HCT116 (cell line): ENCODE measurements around the gene CCL7. TPM values are rescaled to one million over a fixed set of nuclear protein-coding genes. Genes with fewer than 3 reads are reported as not detected.

Experiments used
- ATAC-seq: fragments of 200-7000 bp; cut with Tn5 transposase; 2 replicates; pipeline ENCODE4 v1.9.1; 2020; ENCODE audit warnings: mild to moderate bottlenecking, moderate library complexity
- BruUV-seq: library from RNA; stranded (reverse); fragments of 400-500 nt; replicated peaks from 2 replicates; lab custom pipeline; 2021; lab: Mats Ljungman, UMichigan
- CTCF ChIA-PET: fragments of 300-600 bp; sonication (Branson Sonifier 250); formaldehyde crosslinking; loops from one replicate; lab custom pipeline; 2021; ENCODE audit warnings: antibody characterized with exemption; lab: Charles Lee
- POLR2A ChIA-PET: fragments of 300-600, 350-600 bp; sonication (Branson Sonifier 250); formaldehyde crosslinking; loops from one replicate; lab custom pipeline; 2021; ENCODE audit warnings: antibody characterized with exemption; lab: Charles Lee
- RAD21 ChIA-PET, 2 experiments: fragments of 300-600 bp; sonication (Branson Sonifier 250); formaldehyde crosslinking; loops; one replicate each; lab custom pipeline; 2023; ENCODE audit warnings: low total read pairs in 2 of 2; ENCODE audit not compliant: uncharacterized antibody in 2 of 2, unreplicated experiment in 2 of 2, low non-redundant PET in 1 of 2; lab: Charles Lee
- DNase-seq: peaks from one replicate; pipeline ENCODE4 v3.0.0-alpha.2; 2010; ENCODE audit warnings: low read depth, low spot score
- H2AFZ ChIP-seq: fragments of 200-600 bp; shearing (Covaris generic), sonication (generic); 2 replicates; pipeline ENCODE4 v1.6.1; 2017; ENCODE audit warnings: low read depth, mixed run types, mixed read lengths, antibody characterized with exemption, low read length; ENCODE audit not compliant: poor library complexity, severe bottlenecking
- H3K27ac ChIP-seq: 2 replicates; pipeline ENCODE4 v1.5.1; 2012; ENCODE audit warnings: low read depth, low read length
- H3K27me3 ChIP-seq: fragments of 200-600 bp; sonication (generic); 2 replicates; pipeline ENCODE4 v1.6.1; 2016; ENCODE audit warnings: mixed run types, low read length, mixed read lengths; ENCODE audit not compliant: insufficient read depth
- H3K36me3 ChIP-seq, 2 experiments: fragments of 200-500 bp in 1 of 2; fragments of 200-600 bp in 1 of 2; sonication (Bioruptor generic) in 1 of 2; sonication (generic) in 1 of 2; 2 replicates each; pipeline versions ENCODE4 v1.5.1 to v1.6.1; 2014 to 2016; ENCODE audit warnings: low read length in 2 of 2, inconsistent platforms in 1 of 2, mixed read lengths in 1 of 2, mixed run types in 1 of 2; ENCODE audit not compliant: insufficient read depth in 2 of 2, control insufficient read depth in 1 of 2
- H3K4me1 ChIP-seq, 2 experiments: fragments of 200-600 bp in 1 of 2; sonication (generic) in 1 of 2; 2 replicates each; pipeline versions ENCODE4 v1.5.1 to v1.6.1; 2012 to 2017; ENCODE audit warnings: low read length in 2 of 2, inconsistent platforms in 1 of 2, mild to moderate bottlenecking in 1 of 2, mixed read lengths in 1 of 2, mixed run types in 1 of 2, moderate library complexity in 1 of 2; ENCODE audit not compliant: insufficient read depth in 2 of 2, control insufficient read depth in 1 of 2
- H3K4me2 ChIP-seq: fragments of 200-600 bp; sonication (generic); 2 replicates; pipeline ENCODE4 v1.6.1; 2017; ENCODE audit warnings: mixed run types, low read length, mixed read lengths
- H3K4me3 ChIP-seq, 2 experiments: fragments of 200-600 bp in 1 of 2; sonication (generic) in 1 of 2; replicated peaks in 1 of 2; 2 replicates each; pipeline ENCODE4 v1.5.1; 2011 to 2016; ENCODE audit warnings: low read length in 2 of 2, control low read depth in 1 of 2, low read depth in 1 of 2, mild to moderate bottlenecking in 1 of 2, mixed read lengths in 1 of 2, mixed run types in 1 of 2
- H3K79me2 ChIP-seq: fragments of 200-600 bp; sonication (generic); 2 replicates; pipeline ENCODE4 v1.6.1; 2017; ENCODE audit warnings: mild to moderate bottlenecking, mixed run types, low read length, moderate library complexity, mixed read lengths; ENCODE audit not compliant: insufficient read depth
- H3K9ac ChIP-seq: fragments of 200-600 bp; sonication (generic); 2 replicates; pipeline ENCODE4 v1.6.1; 2016; ENCODE audit warnings: low read length, mixed read lengths
- H3K9me2 ChIP-seq: fragments of 200-600 bp; sonication (generic), shearing (Covaris generic); 2 replicates; pipeline ENCODE4 v1.6.1; 2017; ENCODE audit warnings: mixed run types, mild to moderate bottlenecking, moderate library complexity; ENCODE audit not compliant: insufficient read depth
- H3K9me3 ChIP-seq, 2 experiments: fragments of 200-500 bp in 1 of 2; fragments of 200-600 bp in 1 of 2; sonication (Bioruptor generic) in 1 of 2; sonication (generic) in 1 of 2; 2 replicates each; pipeline ENCODE4 v1.6.1; 2014 to 2017; ENCODE audit warnings: low read length in 2 of 2, mixed read lengths in 2 of 2, inconsistent platforms in 1 of 2, low read depth in 1 of 2, mild to moderate bottlenecking in 1 of 2, mixed run types in 1 of 2, moderate library complexity in 1 of 2; ENCODE audit not compliant: control insufficient read depth in 1 of 2, insufficient read depth in 1 of 2
- H4K20me1 ChIP-seq: fragments of 200-600 bp; sonication (generic), shearing (Covaris generic); 2 replicates; pipeline ENCODE4 v1.6.1; 2017; ENCODE audit warnings: mixed run types, mild to moderate bottlenecking, moderate library complexity; ENCODE audit not compliant: insufficient read depth
- EZH2 ChIP-seq: fragments of 200-600 bp; sonication (generic); IDR thresholded peaks from 2 replicates; pipeline ENCODE4 v1.6.1; 2017; ENCODE audit warnings: antibody characterized with exemption, mixed run types
- EZH2phosphoT487 ChIP-seq: fragments of 200-600 bp; IDR thresholded peaks from 2 replicates; pipeline ENCODE4 v1.6.1; 2018; ENCODE audit warnings: antibody characterized with exemption, borderline replicate concordance
- POLR2AphosphoS5 ChIP-seq: IDR thresholded peaks from 2 replicates; pipeline ENCODE4 v1.6.1; 2011; ENCODE audit warnings: mild to moderate bottlenecking, low read depth, low read length, moderate library complexity
- TCF7L2 ChIP-seq: IDR thresholded peaks from 2 replicates; pipeline ENCODE4 v1.7.0; 2011; ENCODE audit warnings: borderline replicate concordance, inconsistent platforms; ENCODE audit not compliant: insufficient read depth, insufficient read length; ENCODE audit errors: extremely low read depth
- ZNF274 ChIP-seq: fragments of 200-500 bp; sonication (Bioruptor generic); IDR thresholded peaks from 2 replicates; pipeline ENCODE4 v1.6.1; 2014; ENCODE audit warnings: mild to moderate bottlenecking, low read depth, low read length, inconsistent platforms
- intact Hi-C: fragments of 100-400 bp; cut with micrococcal nuclease; formaldehyde crosslinking; loops from 2 replicates; pipeline ENCODE4 v1.10.0; 2022
- total RNA-seq: library from RNA; stranded (reverse); gene quantifications from one replicate; pipeline ENCODE4 v1.2.1, GENCODE V29; 2021; ENCODE audit not compliant: unreplicated experiment
- TF ChIP-seq, protein P1 (sequence below): IDR thresholded peaks from 2 replicates; pipeline ENCODE4 v1.6.1; 2011; ENCODE audit warnings: mild to moderate bottlenecking, low read length, moderate library complexity; ENCODE audit not compliant: insufficient replicate concordance; ENCODE audit errors: extremely low read depth

Gene CCL7
- total RNA-seq, 1 experiment from 2014 or later, result not detected

DNA sequence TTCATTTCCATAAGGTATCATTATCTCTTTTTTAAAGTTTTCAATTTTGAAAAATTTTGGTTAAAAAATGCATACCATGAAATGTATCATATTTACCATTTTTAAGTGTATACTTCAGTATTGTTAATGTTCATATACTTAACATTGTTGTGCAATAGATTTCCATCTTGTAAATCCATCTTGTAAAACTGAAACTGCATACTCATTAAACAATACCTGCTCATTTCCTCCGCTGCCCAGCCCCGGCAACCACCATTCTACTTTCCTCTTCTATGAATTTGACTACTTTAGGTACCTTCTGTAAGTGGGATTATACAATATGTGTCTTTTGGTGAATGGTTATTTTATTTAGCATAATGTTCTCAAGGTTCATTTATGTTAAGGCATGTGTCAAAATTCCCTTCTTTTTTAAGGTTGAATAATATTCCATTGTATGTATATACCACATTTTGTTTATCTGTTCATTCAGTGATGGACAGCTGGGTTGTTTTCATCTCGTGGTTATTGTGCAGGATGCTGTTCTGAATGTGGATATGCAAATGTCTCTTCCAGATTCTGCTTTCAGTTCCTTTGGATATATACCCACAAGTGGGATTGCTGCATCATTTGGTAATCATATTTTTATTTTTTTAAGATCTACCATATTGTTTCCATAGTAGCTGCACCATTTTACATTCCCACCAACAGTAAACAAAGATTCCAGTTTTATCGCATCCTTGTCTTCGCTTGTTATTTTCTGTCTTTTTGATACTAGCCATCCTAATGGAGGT is 8.3 kb upstream of the CCL7 start:
- no peak overlapping the region for H3K4me2 ChIP-seq
- no peaks in the 10 kb centered on the region for H3K4me1 ChIP-seq
- H3K9me2 ChIP-seq, result no peaks in the 10 kb centered on the region
- no peaks in the 10 kb centered on the region for H3K79me2 ChIP-seq
- H3K27me3 ChIP-seq, result no peaks in the 10 kb centered on the region
- no peak overlapping the region for H3K27ac ChIP-seq
- ATAC-seq (no peak), DNase-seq (no peak)
- no peaks in the 10 kb centered on the region for H3K9me3 ChIP-seq
- H3K4me3 ChIP-seq, result no peak overlapping the region
- POLR2A ChIA-PET, result no interaction called here
- TF ChIP-seq POLR2AphosphoS5 (no peak), EZH2phosphoT487 (no peak), EZH2 (no peak)
- TF ChIP-seq, all 23 proteins: peak for 0
- intact Hi-C loops, result no loop called here
- no peaks in the 10 kb centered on the region for H4K20me1 ChIP-seq
- BruUV-seq, result no TSS peak
- ChIA-PET RAD21 (no interaction called here), CTCF (no interaction called here)
- H3K36me3 ChIP-seq, result no peaks in the 10 kb centered on the region
- no peak overlapping the region for H2AFZ ChIP-seq
- no peak overlapping the region for H3K9ac ChIP-seq

DNA sequence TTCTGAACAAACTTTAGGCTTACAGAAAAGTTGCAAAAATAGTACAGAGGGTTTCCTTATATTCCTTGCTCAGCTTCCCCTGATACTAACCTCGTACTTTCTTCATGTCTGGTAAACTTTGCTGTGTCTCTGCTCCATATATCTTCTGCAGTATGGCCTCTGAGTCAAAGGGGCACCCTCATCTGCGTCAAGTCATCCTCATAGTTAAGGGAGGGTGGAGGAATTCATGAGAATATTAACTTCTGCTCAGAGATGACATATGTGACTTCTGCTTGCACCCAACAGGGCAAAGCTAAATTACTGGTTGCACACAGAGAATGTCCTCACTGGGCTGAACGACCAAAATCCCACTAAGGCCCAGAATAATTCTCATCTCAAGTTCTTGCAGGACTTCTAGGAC is 4.3 kb upstream of the CCL7 start:
- Histone ChIP-seq H3K9me2 (no peaks in the 10 kb centered on the region), H3K79me2 (no peaks in the 10 kb centered on the region), H3K9ac (no peak overlapping the region), H3K27me3 (no peaks in the 10 kb centered on the region), H3K9me3 (no peaks in the 10 kb centered on the region), H3K4me1 (no peaks in the 10 kb centered on the region), H4K20me1 (no peaks in the 10 kb centered on the region), H3K27ac (no peak overlapping the region), H3K36me3 (no peaks in the 10 kb centered on the region), H2AFZ (no peak overlapping the region), H3K4me3 (no peak overlapping the region), H3K4me2 (no peak overlapping the region)
- POLR2A ChIA-PET, result no interaction called here
- DNase-seq (no peak), ATAC-seq (no peak)
- TF ChIP-seq ZNF274 (no peak), TCF7L2 (no peak), POLR2AphosphoS5 (no peak)
- TF ChIP-seq, protein P1, sequence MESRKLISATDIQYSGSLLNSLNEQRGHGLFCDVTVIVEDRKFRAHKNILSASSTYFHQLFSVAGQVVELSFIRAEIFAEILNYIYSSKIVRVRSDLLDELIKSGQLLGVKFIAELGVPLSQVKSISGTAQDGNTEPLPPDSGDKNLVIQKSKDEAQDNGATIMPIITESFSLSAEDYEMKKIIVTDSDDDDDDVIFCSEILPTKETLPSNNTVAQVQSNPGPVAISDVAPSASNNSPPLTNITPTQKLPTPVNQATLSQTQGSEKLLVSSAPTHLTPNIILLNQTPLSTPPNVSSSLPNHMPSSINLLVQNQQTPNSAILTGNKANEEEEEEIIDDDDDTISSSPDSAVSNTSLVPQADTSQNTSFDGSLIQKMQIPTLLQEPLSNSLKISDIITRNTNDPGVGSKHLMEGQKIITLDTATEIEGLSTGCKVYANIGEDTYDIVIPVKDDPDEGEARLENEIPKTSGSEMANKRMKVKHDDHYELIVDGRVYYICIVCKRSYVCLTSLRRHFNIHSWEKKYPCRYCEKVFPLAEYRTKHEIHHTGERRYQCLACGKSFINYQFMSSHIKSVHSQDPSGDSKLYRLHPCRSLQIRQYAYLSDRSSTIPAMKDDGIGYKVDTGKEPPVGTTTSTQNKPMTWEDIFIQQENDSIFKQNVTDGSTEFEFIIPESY, result no peak
- CTCF ChIA-PET, result no interaction called here
- RAD21 ChIA-PET, result no interaction called here
- intact Hi-C loops, result no loop called here
- BruUV-seq, result no TSS peak
